HEK293 (cell line): Measurements from ENCODE around the gene PDCD4.

Experiments
- BCL11A ChIP-seq: fragments of 450-650 bp; formaldehyde crosslinking; IDR thresholded peaks from 2 replicates; pipeline ENCODE4 v1.5.1; 2016; ENCODE audit warnings: low read depth, missing biosample characterization, missing genetic modification characterization
- BCL6B ChIP-seq: fragments of 450-650 bp; formaldehyde crosslinking; IDR thresholded peaks from 2 replicates; pipeline ENCODE4 v1.5.1; 2017; ENCODE audit warnings: missing biosample characterization, missing genetic modification characterization
- CTCF ChIP-seq: fragments of 450-650 bp; formaldehyde crosslinking; IDR thresholded peaks from 2 replicates; pipeline ENCODE4 v1.5.1; 2016; ENCODE audit warnings: missing biosample characterization, missing genetic modification characterization
- GFI1B ChIP-seq: fragments of 450-650 bp; formaldehyde crosslinking; IDR thresholded peaks from 2 replicates; pipeline ENCODE4 v1.5.1; 2016; ENCODE audit warnings: missing biosample characterization, missing genetic modification characterization
- GLIS2 ChIP-seq: fragments of 450-650 bp; formaldehyde crosslinking; IDR thresholded peaks from 2 replicates; pipeline ENCODE4 v1.5.1; 2016; ENCODE audit warnings: missing biosample characterization, missing genetic modification characterization
- HIC1 ChIP-seq: fragments of 450-650 bp; formaldehyde crosslinking; IDR thresholded peaks from 2 replicates; pipeline ENCODE4 v1.5.1; 2016; ENCODE audit warnings: missing biosample characterization, missing genetic modification characterization
- MYNN ChIP-seq: fragments of 450-650 bp; formaldehyde crosslinking; IDR thresholded peaks from 2 replicates; pipeline ENCODE4 v1.5.1; 2016; ENCODE audit warnings: missing biosample characterization, missing genetic modification characterization, borderline replicate concordance
- YY2 ChIP-seq: fragments of 450-650 bp; formaldehyde crosslinking; IDR thresholded peaks from 2 replicates; pipeline ENCODE4 v1.5.1; 2016; ENCODE audit warnings: missing biosample characterization, missing genetic modification characterization
- ZBTB11 ChIP-seq: fragments of 450-650 bp; formaldehyde crosslinking; conservative IDR thresholded peaks from 2 replicates; pipeline ENCODE4 v1.5.1; 2016; ENCODE audit warnings: low read depth, missing biosample characterization, missing genetic modification characterization
- ZNF132 ChIP-seq: fragments of 450-650 bp; formaldehyde crosslinking; IDR thresholded peaks from 2 replicates; pipeline ENCODE4 v1.5.1; 2017; ENCODE audit warnings: missing biosample characterization, missing genetic modification characterization, borderline replicate concordance
- ZNF157 ChIP-seq: fragments of 450-650 bp; formaldehyde crosslinking; IDR thresholded peaks from 2 replicates; pipeline ENCODE4 v1.5.1; 2016; ENCODE audit warnings: missing biosample characterization, missing genetic modification characterization
- ZNF221 ChIP-seq: fragments of 450-650 bp; formaldehyde crosslinking; IDR thresholded peaks from 2 replicates; pipeline ENCODE4 v1.5.1; 2017; ENCODE audit warnings: missing biosample characterization, missing genetic modification characterization, borderline replicate concordance
- ZNF274 ChIP-seq, 2 experiments: fragments of 200-500 bp in 1 of 2; fragments of 450-650 bp in 1 of 2; sonication (Bioruptor generic) in 1 of 2; formaldehyde crosslinking in 1 of 2; IDR thresholded peaks; 2 replicates each; pipeline versions ENCODE4 v1.5.1 to v1.6.1; 2014 to 2016; ENCODE audit warnings: borderline replicate concordance in 1 of 2, inconsistent platforms in 1 of 2, low read length in 1 of 2, missing biosample characterization in 1 of 2, missing genetic modification characterization in 1 of 2
- ZNF362 ChIP-seq: fragments of 450-650 bp; formaldehyde crosslinking; IDR thresholded peaks from 2 replicates; pipeline ENCODE4 v1.5.1; 2016; ENCODE audit warnings: missing biosample characterization, missing genetic modification characterization
- ZNF391 ChIP-seq: fragments of 450-650 bp; formaldehyde crosslinking; IDR thresholded peaks from 2 replicates; pipeline ENCODE4 v1.5.1; 2016; ENCODE audit warnings: low read depth, missing biosample characterization, missing genetic modification characterization, borderline replicate concordance
- ZNF426 ChIP-seq: fragments of 450-650 bp; formaldehyde crosslinking; IDR thresholded peaks from 2 replicates; pipeline ENCODE4 v1.5.1; 2017; ENCODE audit warnings: missing biosample characterization, missing genetic modification characterization, mild to moderate bottlenecking, inconsistent platforms, moderate library complexity
- ZNF555 ChIP-seq: fragments of 450-650 bp; formaldehyde crosslinking; conservative IDR thresholded peaks from 2 replicates; pipeline ENCODE4 v1.5.1; 2017; ENCODE audit warnings: missing biosample characterization, mild to moderate bottlenecking, missing genetic modification characterization, inconsistent platforms
- ZNF560 ChIP-seq: fragments of 450-650 bp; formaldehyde crosslinking; IDR thresholded peaks from 2 replicates; pipeline ENCODE4 v1.5.1; 2017; ENCODE audit warnings: missing biosample characterization, missing genetic modification characterization, borderline replicate concordance
- ZNF596 ChIP-seq: fragments of 450-650 bp; IDR thresholded peaks from 2 replicates; pipeline ENCODE4 v1.5.0; 2018; ENCODE audit warnings: missing biosample characterization, mild to moderate bottlenecking, missing genetic modification characterization, moderate library complexity
- ZNF621 ChIP-seq: fragments of 450-650 bp; formaldehyde crosslinking; IDR thresholded peaks from 2 replicates; pipeline ENCODE4 v1.5.1; 2017; ENCODE audit warnings: missing biosample characterization, missing genetic modification characterization
- ZNF664 ChIP-seq: fragments of 450-650 bp; formaldehyde crosslinking; IDR thresholded peaks from 2 replicates; pipeline ENCODE4 v1.5.1; 2016; ENCODE audit warnings: missing biosample characterization, missing genetic modification characterization
- ZNF777 ChIP-seq: fragments of 450-650 bp; formaldehyde crosslinking; IDR thresholded peaks from 2 replicates; pipeline ENCODE4 v1.5.1; 2017; ENCODE audit warnings: missing biosample characterization, missing genetic modification characterization, borderline replicate concordance
- ZSCAN16 ChIP-seq: fragments of 450-650 bp; formaldehyde crosslinking; IDR thresholded peaks from 2 replicates; pipeline ENCODE4 v1.5.1; 2016; ENCODE audit warnings: missing biosample characterization, missing genetic modification characterization
- TF ChIP-seq, protein P1 (sequence below): fragments of 450-650 bp; formaldehyde crosslinking; IDR thresholded peaks from 2 replicates; pipeline ENCODE4 v1.5.1; 2016; ENCODE audit warnings: missing biosample characterization, missing genetic modification characterization
- TF ChIP-seq, protein P2 (sequence below): fragments of 450-650 bp; formaldehyde crosslinking; IDR thresholded peaks from 2 replicates; pipeline ENCODE4 v1.5.1; 2017; ENCODE audit warnings: missing biosample characterization, missing genetic modification characterization

PDCD4 gene

GRCh38 chr10:110919971-110920881 is 48.5 kb downstream of the PDCD4 start (continued):
- TF ChIP-seq ZNF362 (no peak), ZSCAN16 (tag by site-specific recombination) (no peak), ZNF596 (no peak), HIC1 (tag by site-specific recombination) (no peak), ZNF560 (tag by site-specific recombination) (no peak), MYNN (no peak), YY2 (no peak), ZBTB11 (tag by site-specific recombination) (no peak), BCL11A (tag by site-specific recombination) (no peak), ZNF426 (no peak), GFI1B (tag by site-specific recombination) (no peak), ZNF157 (tag by site-specific recombination) (no peak), ZNF555 (tag by site-specific recombination) (no peak), ZNF391 (no peak), BCL6B (tag by site-specific recombination) (no peak), CTCF (no peak), ZNF664 (tag by site-specific recombination) (no peak), ZNF274 (IDR thresholded peaks at IDR 0.05; ENCODE audit: low read length) (no peak), ZNF274 (tag by site-specific recombination; IDR thresholded peaks at IDR 0.05; ENCODE audit: borderline replicate concordance) (no peak), ZNF777 (0 out of 2 replicates have a peak, but pooled peaks have one; percentile 19), ZNF221 (tag by site-specific recombination) (no peak), ZNF621 (tag by site-specific recombination) (no peak), ZNF132 (tag by site-specific recombination) (no peak), GLIS2 (tag by site-specific recombination) (peak; percentile 41; the same call in 1 of the 2 replicates)
- TF ChIP-seq, protein P1, sequence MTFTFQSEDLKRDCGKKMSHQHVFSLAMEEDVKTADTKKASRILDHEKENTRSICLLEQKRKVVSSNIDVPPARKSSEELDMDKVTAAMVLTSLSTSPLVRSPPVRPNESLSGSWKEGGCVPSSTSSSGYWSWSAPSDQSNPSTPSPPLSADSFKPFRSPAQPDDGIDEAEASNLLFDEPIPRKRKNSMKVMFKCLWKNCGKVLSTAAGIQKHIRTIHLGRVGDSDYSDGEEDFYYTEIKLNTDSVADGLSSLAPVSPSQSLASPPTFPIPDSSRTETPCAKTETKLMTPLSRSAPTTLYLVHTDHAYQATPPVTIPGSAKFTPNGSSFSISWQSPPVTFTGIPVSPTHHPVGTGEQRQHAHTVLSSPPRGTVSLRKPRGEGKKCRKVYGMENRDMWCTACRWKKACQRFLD (tag by site-specific recombination), result no peak
- TF ChIP-seq, protein P2, sequence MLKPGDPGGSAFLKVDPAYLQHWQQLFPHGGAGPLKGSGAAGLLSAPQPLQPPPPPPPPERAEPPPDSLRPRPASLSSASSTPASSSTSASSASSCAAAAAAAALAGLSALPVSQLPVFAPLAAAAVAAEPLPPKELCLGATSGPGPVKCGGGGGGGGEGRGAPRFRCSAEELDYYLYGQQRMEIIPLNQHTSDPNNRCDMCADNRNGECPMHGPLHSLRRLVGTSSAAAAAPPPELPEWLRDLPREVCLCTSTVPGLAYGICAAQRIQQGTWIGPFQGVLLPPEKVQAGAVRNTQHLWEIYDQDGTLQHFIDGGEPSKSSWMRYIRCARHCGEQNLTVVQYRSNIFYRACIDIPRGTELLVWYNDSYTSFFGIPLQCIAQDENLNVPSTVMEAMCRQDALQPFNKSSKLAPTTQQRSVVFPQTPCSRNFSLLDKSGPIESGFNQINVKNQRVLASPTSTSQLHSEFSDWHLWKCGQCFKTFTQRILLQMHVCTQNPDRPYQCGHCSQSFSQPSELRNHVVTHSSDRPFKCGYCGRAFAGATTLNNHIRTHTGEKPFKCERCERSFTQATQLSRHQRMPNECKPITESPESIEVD, result no peak
